Keratinocyte (primary cell): ENCODE data around the gene RGPD4.

Experiments
- CTCF ChIP-seq, 3 experiments: IDR thresholded peaks in 1 of 3; conservative IDR thresholded peaks in 1 of 3; optimal IDR thresholded peaks in 1 of 3; 2 replicates in 2 of 3; 3 replicates in 1 of 3; pipeline versions ENCODE3 to v1.5.1; 2011; ENCODE audit warnings: low read length in 3 of 3, mild to moderate bottlenecking in 3 of 3, moderate library complexity in 2 of 3, control low read depth in 1 of 3, inconsistent platforms in 1 of 3; ENCODE audit not compliant: insufficient read depth in 2 of 3; ENCODE audit errors: extremely low read depth in 1 of 3
- EZH2 ChIP-seq: IDR thresholded peaks from one replicate; pipeline ENCODE4 v1.6.1; 2012; ENCODE audit warnings: inconsistent platforms, mild to moderate bottlenecking, low read length, moderate library complexity

GRCh38 chr2:107932488-107932887, 105.8 kb downstream of the RGPD4 start:
- no peak for TF ChIP-seq EZH2
- no peak for TF ChIP-seq CTCF (optimal IDR thresholded peaks at IDR 0.05 in 1 of 3, IDR thresholded peaks at IDR 0.05 in 1 of 3, conservative IDR thresholded peaks at IDR 0.05 in 1 of 3; ENCODE audit: extremely low read depth in 1 of 3, insufficient read depth in 2 of 3, low read length in 3 of 3)
